SU-DHL-6 (cell line): ENCODE results near the gene MYL3.

Experiments
- H2AFZ ChIP-seq: fragments of 200-600 bp; sonication (generic); 2 replicates; pipeline ENCODE4 v1.6.1; 2014; ENCODE audit warnings: low read depth, mild to moderate bottlenecking, moderate library complexity, mixed read lengths, antibody characterized with exemption, low read length; ENCODE audit not compliant: severe bottlenecking
- H3F3A ChIP-seq: fragments of 200-600 bp; shearing (Covaris generic); 2 replicates; pipeline ENCODE4 v1.6.0; 2016; ENCODE audit warnings: antibody characterized with exemption, mild to moderate bottlenecking; ENCODE audit not compliant: insufficient read depth
- H3K27ac ChIP-seq: fragments of 200-600 bp; sonication (generic); 2 replicates; pipeline ENCODE4 v1.5.1; 2016; ENCODE audit warnings: low read depth, mild to moderate bottlenecking, low read length, moderate library complexity, mixed read lengths
- H3K27me3 ChIP-seq: fragments of 200-600 bp; sonication (generic), shearing (Covaris generic); 2 replicates; pipeline ENCODE4 v1.6.0; 2014; ENCODE audit warnings: mild to moderate bottlenecking, low read length
- H3K36me3 ChIP-seq: fragments of 200-600 bp; sonication (generic); 2 replicates; pipeline ENCODE4 v1.6.1; 2014; ENCODE audit warnings: mild to moderate bottlenecking, low read length, mixed read lengths
- H3K4me2 ChIP-seq: fragments of 300-600, 200-600 bp; shearing (Covaris generic), sonication (generic); 2 replicates; pipeline ENCODE4 v1.6.0; 2014; ENCODE audit warnings: low read length, low read depth, mild to moderate bottlenecking; ENCODE audit not compliant: poor library complexity, severe bottlenecking
- H3K4me3 ChIP-seq: fragments of 200-600 bp; sonication (generic); 2 replicates; pipeline ENCODE4 v1.5.1; 2014; ENCODE audit warnings: antibody characterized with exemption, low read length, mild to moderate bottlenecking, mixed read lengths; ENCODE audit not compliant: insufficient read depth, poor library complexity, severe bottlenecking
- H3K79me2 ChIP-seq: fragments of 200-600 bp; sonication (generic); 2 replicates; pipeline ENCODE4 v1.6.1; 2014; ENCODE audit warnings: mild to moderate bottlenecking, low read length, moderate library complexity; ENCODE audit not compliant: insufficient read depth
- H3K9ac ChIP-seq: fragments of 200-600 bp; sonication (generic); 2 replicates; pipeline ENCODE4 v1.7.0; 2014; ENCODE audit warnings: mild to moderate bottlenecking, low read length
- H3K9me2 ChIP-seq: fragments of 200-600 bp; sonication (generic); replicated peaks from 2 replicates; pipeline ENCODE4 v1.6.1; 2014; ENCODE audit warnings: low read length; ENCODE audit not compliant: insufficient read depth
- H3K9me3 ChIP-seq: fragments of 200-600 bp; sonication (generic); 2 replicates; pipeline ENCODE4 v1.6.1; 2014; ENCODE audit warnings: low read length, mixed read lengths; ENCODE audit not compliant: insufficient read depth
- H4K20me1 ChIP-seq: fragments of 200-600 bp; sonication (generic); 2 replicates; pipeline ENCODE4 v1.6.1; 2014; ENCODE audit warnings: low read depth, mild to moderate bottlenecking, antibody characterized with exemption, low read length, moderate library complexity, mixed read lengths
- CTCF ChIP-seq: fragments of 200-600 bp; sonication (generic); IDR thresholded peaks from one replicate; pipeline ENCODE4 v1.5.1; 2017; ENCODE audit warnings: antibody characterized with exemption, mild to moderate bottlenecking, low read length, moderate library complexity; ENCODE audit not compliant: insufficient read depth, poor library complexity, severe bottlenecking
- EZH2phosphoT487 ChIP-seq: fragments of 200-600 bp; sonication (generic), shearing (Covaris generic); conservative IDR thresholded peaks from 2 replicates; pipeline ENCODE4 v1.6.1; 2018; ENCODE audit warnings: mild to moderate bottlenecking, antibody characterized with exemption, low read length, moderate library complexity, mixed read lengths

Gene MYL3

GRCh38 chr3:46880884-46881595, 17.8 kb upstream of the MYL3 start:
- Histone ChIP-seq H4K20me1 (no peaks in the 10 kb centered on the region), H3K27me3 (no peaks in the 10 kb centered on the region), H3K36me3 (no peaks in the 10 kb centered on the region), H2AFZ (no peak overlapping the region), H3F3A (no peaks in the 10 kb centered on the region), H3K4me3 (no peak overlapping the region), H3K27ac (no peak overlapping the region), H3K9me2 (no peaks in the 10 kb centered on the region), H3K9me3 (no peaks in the 10 kb centered on the region), H3K79me2 (no peaks in the 10 kb centered on the region), H3K9ac (no peak overlapping the region), H3K4me2 (no peak overlapping the region)
- TF ChIP-seq CTCF: no peak
- no peak for TF ChIP-seq EZH2phosphoT487

DNA sequence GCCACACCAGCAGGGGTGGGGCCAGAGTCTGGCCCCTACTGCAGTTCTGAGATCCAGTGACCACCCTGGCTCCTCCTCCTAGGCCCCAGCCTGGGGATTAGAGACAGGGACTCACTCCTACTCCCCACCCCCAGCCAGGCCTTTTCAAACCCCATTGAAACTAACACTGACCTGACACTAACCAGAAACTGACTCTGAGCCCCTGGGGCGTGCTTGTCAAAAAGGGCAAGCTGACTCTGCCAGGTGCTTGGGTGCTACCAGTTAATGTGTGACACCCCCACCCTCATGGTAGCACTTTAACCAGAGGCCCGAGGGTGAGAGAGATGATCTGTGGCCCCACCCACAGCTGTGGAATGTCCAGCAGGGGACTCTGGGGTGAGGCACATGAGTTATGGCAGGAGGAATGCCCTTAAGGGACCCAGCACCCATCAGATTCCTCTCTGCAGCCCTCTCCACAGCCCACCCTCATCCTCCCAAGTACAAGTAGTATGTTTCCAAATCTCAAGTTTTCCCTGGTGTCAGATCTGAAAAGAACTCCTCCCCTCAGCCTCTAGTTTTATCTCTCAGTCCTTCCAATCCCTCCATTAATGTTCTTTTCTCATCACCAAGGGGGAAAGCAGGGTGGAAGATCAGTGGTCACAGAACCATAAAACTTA, 15.7 kb upstream of the MYL3 start:
- H3K4me2 ChIP-seq: no peak overlapping the region
- no peaks in the 10 kb centered on the region for H3F3A ChIP-seq
- H4K20me1 ChIP-seq: no peaks in the 10 kb centered on the region
- H2AFZ ChIP-seq: no peak overlapping the region
- TF ChIP-seq CTCF (no peak), EZH2phosphoT487 (no peak)
- H3K4me3 ChIP-seq: no peak overlapping the region
- H3K79me2 ChIP-seq: no peaks in the 10 kb centered on the region
- no peaks in the 10 kb centered on the region for H3K9me3 ChIP-seq
- H3K27me3 ChIP-seq: no peaks in the 10 kb centered on the region
- H3K36me3 ChIP-seq: no peaks in the 10 kb centered on the region
- no peak overlapping the region for H3K27ac ChIP-seq
- no peak overlapping the region for H3K9ac ChIP-seq
- H3K9me2 ChIP-seq: no peaks in the 10 kb centered on the region

GRCh38 chr3:46877406-46878125, 14.3 kb upstream of the MYL3 start, which contains the start of gene PTH1R:
PTH1R (plus strand) TSS chr3:46877721; CDS start chr3:46883560, 5,839 bp downstream.
- no peak within 1 kb of the TSS for H3K4me3 ChIP-seq
- no peaks in the 10 kb centered on the region for H3F3A ChIP-seq
- no peak for TF ChIP-seq CTCF
- no peak for TF ChIP-seq EZH2phosphoT487
- no peaks in the 10 kb centered on the region for H4K20me1 ChIP-seq
- H3K27ac ChIP-seq: no peak within 1 kb of the TSS
- H3K9me3 ChIP-seq: no peaks in the 10 kb centered on the region
- H3K4me2 ChIP-seq: no peak within 1 kb of the TSS
- no peaks in the 10 kb centered on the region for H3K36me3 ChIP-seq
- no peaks in the 10 kb centered on the region for H3K79me2 ChIP-seq
- H3K27me3 ChIP-seq: no peaks in the 10 kb centered on the region
- no peak within 1 kb of the TSS for H2AFZ ChIP-seq
- no peak within 1 kb of the TSS for H3K9ac ChIP-seq
- no peaks in the 10 kb centered on the region for H3K9me2 ChIP-seq
